SK-N-MC (cell line): ENCODE results near the gene FBXL20.
"Not testable (repeated sequence)": the region's sequence is repeated elsewhere in the genome, so short reads cannot be mapped to it uniquely, and the experiment has no call there.

Source experiments
- DNase-seq: peaks from one replicate; pipeline ENCODE4 v3.0.0-alpha.2; 2011; ENCODE audit warnings: low read depth, low spot score
- H3K27ac ChIP-seq: fragments of 200-600 bp; sonication (generic); 2 replicates; pipeline ENCODE4 v1.5.1; 2016; ENCODE audit warnings: mixed run types
- H3K36me3 ChIP-seq: fragments of 200-600 bp; sonication (generic); 2 replicates; pipeline ENCODE4 v1.6.1; 2017; ENCODE audit warnings: antibody characterized with exemption, low read length, mixed read lengths; ENCODE audit not compliant: insufficient read depth
- H3K4me3 ChIP-seq: fragments of 200-600 bp; sonication (generic); 2 replicates; pipeline ENCODE4 v1.5.1; 2016
- H3K9ac ChIP-seq: fragments of 200-600 bp; sonication (generic); 2 replicates; pipeline ENCODE4 v1.8.0; 2017; ENCODE audit warnings: mixed run types, mixed read lengths; ENCODE audit not compliant: insufficient read length
- H3K9me3 ChIP-seq: fragments of 200-600 bp; sonication (generic); 2 replicates; pipeline ENCODE4 v1.6.1; 2017; ENCODE audit warnings: low read depth, mild to moderate bottlenecking, antibody characterized with exemption, low read length, moderate library complexity, mixed read lengths
- EZH2 ChIP-seq: fragments of 200-600 bp; sonication (generic); IDR thresholded peaks from one replicate; pipeline ENCODE4 v1.6.1; 2017; ENCODE audit warnings: antibody characterized with exemption
- FOXP2 ChIP-seq: optimal IDR thresholded peaks from 2 replicates; pipeline ENCODE3; 2011; ENCODE audit warnings: mild to moderate bottlenecking, moderate library complexity; ENCODE audit not compliant: insufficient read depth; ENCODE audit errors: extremely low read length, control extremely low read depth
- POLR2AphosphoS5 ChIP-seq: IDR thresholded peaks from 2 replicates; pipeline ENCODE4 v1.6.1; 2012; ENCODE audit warnings: mild to moderate bottlenecking, low read depth, low read length, borderline replicate concordance

Gene FBXL20

DNA sequence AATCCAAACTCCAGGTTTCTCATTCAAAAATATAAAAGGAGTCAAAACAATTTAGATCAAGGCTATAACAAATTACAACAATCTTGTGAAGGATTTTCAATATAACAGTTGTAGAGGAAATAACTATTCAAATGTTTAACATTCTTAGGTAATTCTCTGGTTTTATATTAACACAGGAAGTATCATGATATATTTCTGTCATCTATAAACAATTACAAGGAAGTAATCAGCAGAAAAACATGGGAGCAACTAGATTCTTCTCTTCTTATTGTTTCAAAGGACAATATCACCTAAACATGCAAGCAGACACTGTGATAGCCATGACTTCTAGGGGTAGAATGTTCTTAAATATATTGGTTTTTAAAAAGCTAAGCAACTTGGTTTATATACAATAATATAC lies 49.9 kb downstream of the FBXL20 start:
- TF ChIP-seq EZH2 (no peak), FOXP2 (no peak), POLR2AphosphoS5 (no peak)
- peak overlapping the region; percentile 36; the same call in 1 of the 2 replicates for H3K27ac ChIP-seq
- DNase-seq = no peak

DNA sequence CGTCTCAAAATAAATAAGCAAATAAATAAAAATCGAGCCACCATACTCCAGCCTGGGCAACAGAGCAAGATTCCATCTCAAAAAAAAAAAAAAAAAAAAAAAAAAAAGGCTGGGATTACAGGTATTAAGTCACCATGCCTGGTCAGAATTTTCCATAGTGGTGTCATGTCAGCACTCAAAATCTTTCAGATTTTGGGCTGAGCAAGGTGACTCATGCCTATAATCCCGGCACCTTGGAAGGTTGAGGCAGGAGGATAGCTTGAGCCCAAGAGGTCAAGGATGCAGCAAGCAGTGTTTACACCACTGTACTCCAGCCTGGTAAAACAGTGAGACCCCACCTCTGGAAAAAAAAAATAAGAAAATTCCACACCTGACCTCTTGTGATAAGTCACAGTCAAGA lies 52.2 kb downstream of the FBXL20 start:
- Histone ChIP-seq H3K4me3 (no peak overlapping the region), H3K27ac (no peak overlapping the region), H3K36me3 (no peaks in the 10 kb centered on the region), H3K9me3 (no peaks in the 10 kb centered on the region), H3K9ac (no peak overlapping the region)
- TF ChIP-seq EZH2 (no peak), FOXP2 (no peak), POLR2AphosphoS5 (no peak)
- no peak for DNase-seq

More for the DNA sequence above, 49.9 kb downstream of the FBXL20 start:
- Histone ChIP-seq H3K9me3 (no peaks in the 10 kb centered on the region), H3K36me3 (no peaks in the 10 kb centered on the region), H3K4me3 (no peak overlapping the region), H3K9ac (no peak overlapping the region)

DNA sequence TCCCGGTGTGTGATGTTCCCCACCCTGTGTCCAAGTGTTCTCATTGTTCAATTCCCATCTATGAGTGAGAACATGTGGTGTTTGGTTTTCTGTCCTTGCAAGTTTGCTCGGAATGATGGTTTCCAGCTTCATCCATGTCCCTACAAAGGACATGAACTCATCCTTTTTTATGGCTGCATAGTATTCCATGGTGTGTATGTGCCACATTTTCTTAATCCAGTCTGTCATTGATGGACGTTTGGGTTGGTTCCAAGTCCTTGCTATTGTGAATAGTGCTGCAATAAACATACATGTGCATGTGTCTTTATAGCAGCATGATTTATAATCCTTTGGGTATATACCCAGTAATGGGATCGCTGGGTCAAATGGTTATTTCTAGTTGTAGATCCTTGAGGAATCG lies 54.6 kb downstream of the FBXL20 start:
- not testable (repeated sequence) for H3K9me3 ChIP-seq, H3K27ac ChIP-seq, H3K9ac ChIP-seq, H3K4me3 ChIP-seq, H3K36me3 ChIP-seq, DNase-seq

DNA sequence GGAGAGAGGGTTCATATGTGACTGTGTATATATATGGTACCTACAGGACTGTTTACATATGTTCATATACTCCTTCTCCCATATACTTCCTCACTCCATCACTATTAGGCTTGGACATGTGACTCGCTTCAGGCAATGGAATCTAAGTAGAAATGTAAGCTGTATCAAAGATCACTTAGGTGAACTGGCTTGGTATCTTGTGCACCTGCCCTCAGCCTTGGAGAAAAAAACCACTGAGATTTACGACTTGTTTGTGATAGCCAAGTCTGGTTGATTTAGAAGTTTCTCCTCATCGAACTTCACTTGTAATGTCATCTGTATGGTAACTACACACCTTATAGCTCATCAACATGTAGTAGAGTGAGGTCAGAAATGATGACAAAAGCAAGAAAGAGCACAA lies 59.9 kb downstream of the FBXL20 start:
- DNase-seq = no peak
- no peaks in the 10 kb centered on the region for H3K9me3 ChIP-seq
- no peak overlapping the region for H3K27ac ChIP-seq
- H3K4me3 ChIP-seq = no peak overlapping the region
- TF ChIP-seq POLR2AphosphoS5 (no peak), FOXP2 (no peak), EZH2 (no peak)
- no peak overlapping the region for H3K9ac ChIP-seq
- H3K36me3 ChIP-seq = no peaks in the 10 kb centered on the region

DNA sequence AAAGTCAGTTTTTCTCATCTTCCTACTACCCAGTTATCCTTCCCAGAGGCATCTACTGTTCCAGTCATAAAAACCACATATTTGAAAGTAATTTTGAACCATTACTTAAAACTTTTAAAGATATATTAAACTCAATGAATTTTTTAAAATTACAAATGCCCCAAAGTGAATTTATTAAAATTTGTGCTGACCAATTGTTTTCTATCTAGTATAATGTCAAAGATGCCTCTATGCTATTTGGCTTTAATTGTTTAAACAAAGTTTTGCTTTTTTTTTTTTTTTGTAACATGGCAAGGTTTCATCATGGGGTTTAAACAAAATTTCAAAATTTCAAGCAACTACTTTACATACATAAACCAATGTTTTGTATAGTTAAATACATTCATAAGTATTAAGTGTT lies 60.7 kb downstream of the FBXL20 start:
- TF ChIP-seq POLR2AphosphoS5 (no peak), EZH2 (no peak), FOXP2 (no peak)
- H3K9ac ChIP-seq = no peak overlapping the region
- H3K36me3 ChIP-seq = no peaks in the 10 kb centered on the region
- no peak overlapping the region for H3K4me3 ChIP-seq
- DNase-seq = no peak
- no peaks in the 10 kb centered on the region for H3K9me3 ChIP-seq
- no peak overlapping the region for H3K27ac ChIP-seq

DNA sequence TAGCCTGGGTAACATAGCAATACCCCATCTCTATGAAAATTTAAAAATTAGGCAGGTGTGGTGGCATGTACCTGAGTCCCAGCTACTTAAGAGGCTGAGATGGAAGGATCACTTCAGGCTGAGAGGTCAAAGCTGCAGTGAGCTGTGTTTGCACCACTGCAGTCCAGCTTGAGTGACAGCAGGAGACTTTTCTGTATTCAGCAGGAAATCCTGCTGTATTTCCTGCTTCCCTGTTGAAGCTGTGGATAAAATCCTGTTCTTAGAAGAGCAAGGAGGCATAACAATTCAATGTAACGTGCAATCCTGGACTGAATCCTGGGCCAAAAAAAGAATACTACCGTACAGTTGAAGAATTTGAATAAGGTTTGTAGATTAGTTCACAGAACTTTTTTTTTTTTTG lies 62.2 kb downstream of the FBXL20 start:
- no peak overlapping the region for H3K4me3 ChIP-seq
- H3K9me3 ChIP-seq = no peaks in the 10 kb centered on the region
- no peak for DNase-seq
- no peak for TF ChIP-seq FOXP2
- no peak overlapping the region for H3K9ac ChIP-seq
- H3K36me3 ChIP-seq = no peaks in the 10 kb centered on the region
- no peak overlapping the region for H3K27ac ChIP-seq

DNA sequence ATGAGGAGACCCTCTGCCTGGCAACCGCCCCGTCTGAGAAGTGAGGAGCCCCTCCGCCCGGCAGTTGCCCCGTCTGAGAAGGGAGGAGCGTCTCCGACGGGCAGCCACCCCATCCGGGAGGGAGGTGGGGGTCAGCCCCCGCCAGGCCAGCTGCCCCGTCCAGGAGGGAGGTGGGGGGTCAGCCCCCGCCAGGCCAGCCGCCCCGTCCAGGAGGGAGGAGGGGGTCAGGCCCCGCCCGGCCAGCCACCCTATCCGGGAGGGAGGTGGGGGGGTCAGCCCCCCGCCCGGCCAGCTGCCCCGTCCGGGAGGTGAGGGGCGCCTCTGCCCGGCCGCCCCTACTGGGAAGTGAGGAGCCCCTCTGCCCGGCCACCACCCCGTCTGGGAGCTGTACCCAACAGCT lies 63.8 kb downstream of the FBXL20 start:
- not testable (repeated sequence) for DNase-seq

DNA sequence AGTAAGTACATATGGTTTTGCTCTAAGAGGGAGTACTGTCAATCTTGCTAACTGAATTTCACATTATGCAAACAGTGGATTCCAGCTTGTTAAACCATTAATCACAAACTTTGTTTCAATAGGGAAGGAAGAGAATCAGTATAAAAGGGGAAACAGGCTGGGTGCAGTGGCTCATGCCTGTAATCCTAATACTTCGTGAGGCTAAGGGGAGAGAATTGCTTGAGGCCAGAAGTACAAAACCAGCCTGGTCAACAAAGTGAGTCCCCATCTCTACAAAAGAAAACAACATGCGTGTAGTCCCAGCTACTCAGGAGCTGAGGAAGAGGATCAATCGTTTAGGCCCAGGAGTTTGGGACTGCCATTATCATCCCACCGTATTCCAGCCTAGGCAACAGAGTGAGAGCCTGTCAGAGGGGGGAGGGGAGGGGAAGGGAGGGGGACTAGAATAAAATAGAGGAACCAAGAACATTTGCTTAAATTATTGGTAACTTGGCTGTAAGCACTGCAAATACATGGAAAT lies 65.7 kb downstream of the FBXL20 start:
- no peak for DNase-seq
- Histone ChIP-seq H3K9me3 (no peaks in the 10 kb centered on the region), H3K27ac (0 out of 2 replicates have a peak overlapping the region, but pooled peaks have one; percentile 58), H3K4me3 (no peak overlapping the region), H3K9ac (no peak overlapping the region), H3K36me3 (no peaks in the 10 kb centered on the region)
- TF ChIP-seq EZH2 (no peak), FOXP2 (no peak), POLR2AphosphoS5 (no peak)

More for the DNA sequence above, 63.8 kb downstream of the FBXL20 start:
- not testable (repeated sequence) for H3K4me3 ChIP-seq, H3K9me3 ChIP-seq, H3K36me3 ChIP-seq, H3K27ac ChIP-seq, H3K9ac ChIP-seq

DNA sequence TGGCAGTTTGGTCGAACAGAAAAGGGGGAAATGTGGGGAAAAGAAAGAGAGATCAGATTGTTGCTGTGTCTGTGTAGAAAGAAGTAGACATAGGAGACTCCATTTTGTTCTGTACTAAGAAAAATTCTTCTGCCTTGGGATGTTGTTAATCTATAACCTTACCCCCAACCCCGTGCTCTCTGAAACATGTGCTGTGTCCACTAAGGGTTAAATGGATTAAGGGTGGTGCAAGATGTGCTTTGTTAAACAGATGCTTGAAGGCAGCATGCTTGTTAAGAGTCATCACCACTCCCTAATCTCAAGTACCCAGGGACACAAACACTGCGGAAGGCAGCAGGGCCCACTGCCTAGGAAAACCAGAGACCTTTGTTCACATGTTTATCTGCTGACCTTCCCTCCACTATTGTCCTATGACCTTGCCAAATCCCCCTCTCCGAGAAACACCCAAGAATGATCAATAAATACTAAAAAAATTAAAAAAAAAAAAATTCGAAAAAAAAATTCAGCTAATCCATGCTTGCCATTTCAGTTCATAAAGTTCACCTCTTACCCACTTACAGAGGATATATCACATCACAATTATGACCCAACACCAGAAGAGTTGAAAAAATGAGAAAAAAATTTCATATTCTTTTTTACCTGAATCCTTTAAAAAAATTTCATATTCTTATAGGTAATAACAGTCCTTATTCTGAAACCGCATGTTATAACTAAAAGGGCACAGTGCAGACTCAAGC lies 67.2 kb downstream of the FBXL20 start:
- H3K9me3 ChIP-seq, H3K36me3 ChIP-seq, H3K27ac ChIP-seq, H3K4me3 ChIP-seq, H3K9ac ChIP-seq, DNase-seq: not testable (repeated sequence)
